ENCODE measurements around the gene CFAP61. TPM values are rescaled to one million over a fixed set of nuclear protein-coding genes. Genes with fewer than 3 reads are reported as not detected.

CFAP61 gene
- total RNA-seq, 4 donors from 2014 or later, result 0.38 TPM; not detected in 3

DNA sequence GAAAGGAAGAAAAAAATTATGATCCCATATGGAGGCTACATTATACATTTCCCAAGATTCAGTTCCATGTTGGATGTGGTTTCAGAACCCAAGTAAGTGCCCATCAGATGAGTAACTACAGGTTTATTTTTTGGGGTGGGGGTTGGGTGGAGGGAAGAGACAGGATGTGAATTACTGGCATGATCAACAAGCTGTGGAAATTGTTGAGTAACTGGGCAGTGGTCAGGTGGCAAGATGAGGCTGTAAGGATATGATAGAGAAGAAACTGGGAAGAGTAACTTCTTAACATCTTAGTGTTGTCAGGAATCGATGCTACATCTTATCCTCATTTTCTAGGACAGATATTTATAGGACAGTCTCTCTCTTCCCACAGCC is 153.5 kb downstream of the CFAP61 start:
- TF ChIP-seq, protein P1, sequence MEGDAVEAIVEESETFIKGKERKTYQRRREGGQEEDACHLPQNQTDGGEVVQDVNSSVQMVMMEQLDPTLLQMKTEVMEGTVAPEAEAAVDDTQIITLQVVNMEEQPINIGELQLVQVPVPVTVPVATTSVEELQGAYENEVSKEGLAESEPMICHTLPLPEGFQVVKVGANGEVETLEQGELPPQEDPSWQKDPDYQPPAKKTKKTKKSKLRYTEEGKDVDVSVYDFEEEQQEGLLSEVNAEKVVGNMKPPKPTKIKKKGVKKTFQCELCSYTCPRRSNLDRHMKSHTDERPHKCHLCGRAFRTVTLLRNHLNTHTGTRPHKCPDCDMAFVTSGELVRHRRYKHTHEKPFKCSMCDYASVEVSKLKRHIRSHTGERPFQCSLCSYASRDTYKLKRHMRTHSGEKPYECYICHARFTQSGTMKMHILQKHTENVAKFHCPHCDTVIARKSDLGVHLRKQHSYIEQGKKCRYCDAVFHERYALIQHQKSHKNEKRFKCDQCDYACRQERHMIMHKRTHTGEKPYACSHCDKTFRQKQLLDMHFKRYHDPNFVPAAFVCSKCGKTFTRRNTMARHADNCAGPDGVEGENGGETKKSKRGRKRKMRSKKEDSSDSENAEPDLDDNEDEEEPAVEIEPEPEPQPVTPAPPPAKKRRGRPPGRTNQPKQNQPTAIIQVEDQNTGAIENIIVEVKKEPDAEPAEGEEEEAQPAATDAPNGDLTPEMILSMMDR (IDR thresholded peaks at IDR 0.05), result no peak
- no peak for TF ChIP-seq POLR2A (IDR thresholded peaks at IDR 0.05)
- Histone ChIP-seq H3K4me1 (no peaks in the 10 kb centered on the region), H3K36me3 (no peaks in the 10 kb centered on the region), H3K27me3 (peaks cover 0 to 44% (median 0%) of the 10 kb centered on the region in 4 donors), H3K4me3 (no peak overlapping the region), H3K27ac (no peak overlapping the region), H3K9me3 (no peaks in the 10 kb centered on the region)
- WGBS, 2 donors, result 83 to 95% methylated on average over 1 of the region's 1 CpG
- DNase-seq, result no peak
- intact Hi-C loops (cut with DNase I), result no loop called here

DNA sequence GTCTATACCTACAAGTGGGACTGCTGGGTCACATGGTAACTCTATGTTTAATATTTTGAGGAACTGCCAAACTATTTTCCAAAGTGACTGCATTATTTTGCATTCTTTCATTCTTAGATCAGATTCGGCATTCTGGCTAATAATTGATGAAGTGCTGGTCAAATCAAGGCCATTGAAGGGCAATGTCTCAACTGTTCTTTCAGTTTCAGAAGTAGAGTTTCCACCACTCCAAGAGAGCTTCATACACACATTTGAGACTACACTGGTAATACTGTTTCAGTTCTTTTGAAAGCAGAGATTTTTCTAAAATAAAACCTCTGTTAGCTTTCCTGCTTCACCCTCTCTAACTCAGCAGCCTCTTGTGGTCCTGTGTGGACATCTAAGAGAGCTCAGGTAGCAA is 154.5 kb downstream of the CFAP61 start:
- H3K9me3 ChIP-seq, result no peaks in the 10 kb centered on the region
- intact Hi-C loops (cut with DNase I), result no loop called here

DNA sequence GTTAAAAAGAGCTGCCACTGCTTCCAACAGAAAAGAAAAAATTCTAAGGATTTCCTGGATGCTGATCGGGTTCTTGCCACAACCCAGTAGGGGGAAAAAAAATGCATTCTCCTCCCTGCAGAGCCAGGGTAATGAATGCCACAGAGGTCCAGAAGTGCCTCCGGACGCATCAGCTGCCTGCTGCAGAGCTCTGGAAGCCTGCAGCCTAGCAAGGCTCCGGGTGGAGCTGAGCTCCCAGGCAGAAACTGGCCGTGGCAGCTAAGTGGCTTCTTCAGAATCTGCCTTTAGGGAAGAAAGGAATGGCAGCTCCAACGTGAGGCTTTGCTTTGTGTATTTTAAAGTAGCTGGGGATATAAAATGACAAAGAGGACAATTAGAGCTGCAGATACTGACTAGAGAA is 155.0 kb downstream of the CFAP61 start:
- no peak for DNase-seq
- peaks cover 0 to 36% (median 0%) of the 10 kb centered on the region in 4 donors for H3K27me3 ChIP-seq
- H3K4me3 ChIP-seq, result no peak overlapping the region
- H3K27ac ChIP-seq, result no peak overlapping the region
- no peaks in the 10 kb centered on the region for H3K9me3 ChIP-seq
- H3K4me1 ChIP-seq, result no peaks in the 10 kb centered on the region
- H3K36me3 ChIP-seq, result no peaks in the 10 kb centered on the region
- intact Hi-C loops (cut with DNase I), result no loop called here
- 15 to 19% methylated on average over 6 of the region's 6 CpGs for WGBS, 2 donors
- TF ChIP-seq, protein P1 (IDR thresholded peaks at IDR 0.05), result no peak
- no peak for TF ChIP-seq POLR2A (IDR thresholded peaks at IDR 0.05)

More for the DNA sequence above, 154.5 kb downstream of the CFAP61 start:
- Histone ChIP-seq H3K36me3 (no peaks in the 10 kb centered on the region), H3K4me1 (no peaks in the 10 kb centered on the region), H3K4me3 (no peak overlapping the region), H3K27me3 (peaks cover 0 to 36% (median 0%) of the 10 kb centered on the region in 4 donors), H3K27ac (no peak overlapping the region)
- DNase-seq, result no peak
- WGBS, 2 donors, result 62 to 86% methylated on average over 1 of the region's 1 CpG
- TF ChIP-seq, protein P1 (IDR thresholded peaks at IDR 0.05), result no peak
- no peak for TF ChIP-seq POLR2A (IDR thresholded peaks at IDR 0.05)

DNA sequence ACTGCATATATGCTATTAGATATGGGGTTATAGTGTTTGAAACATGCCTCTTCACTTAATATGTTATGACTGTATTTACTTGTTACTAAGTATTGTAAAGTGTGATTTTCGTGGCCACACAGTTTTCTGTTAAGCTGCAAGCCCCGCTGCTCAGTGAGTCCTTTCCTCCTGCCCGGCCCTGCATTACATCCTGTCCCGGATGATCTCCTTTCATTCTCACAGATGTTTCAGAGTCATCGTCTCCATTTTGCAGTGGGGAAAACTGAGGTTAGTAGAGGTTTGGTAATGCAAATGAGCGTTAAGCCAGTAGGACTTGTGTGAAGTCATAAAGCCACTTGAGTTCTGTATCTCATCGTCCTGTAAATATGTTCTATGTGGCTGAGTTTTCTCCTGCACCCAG is 155.5 kb downstream of the CFAP61 start:
- H3K27me3 ChIP-seq, result peaks cover 0 to 36% (median 0%) of the 10 kb centered on the region in 4 donors
- WGBS, 2 donors, result 69 to 81% methylated on average over 7 of the region's 7 CpGs
- no peaks in the 10 kb centered on the region for H3K36me3 ChIP-seq
- H3K27ac ChIP-seq, result no peak overlapping the region
- DNase-seq, result no peak
- no peak overlapping the region for H3K4me3 ChIP-seq
- intact Hi-C loops (cut with DNase I), result no loop called here
- TF ChIP-seq, protein P1 (IDR thresholded peaks at IDR 0.05), result no peak
- TF ChIP-seq POLR2A (IDR thresholded peaks at IDR 0.05), result no peak
- no peaks in the 10 kb centered on the region for H3K4me1 ChIP-seq
- H3K9me3 ChIP-seq, result no peaks in the 10 kb centered on the region

DNA sequence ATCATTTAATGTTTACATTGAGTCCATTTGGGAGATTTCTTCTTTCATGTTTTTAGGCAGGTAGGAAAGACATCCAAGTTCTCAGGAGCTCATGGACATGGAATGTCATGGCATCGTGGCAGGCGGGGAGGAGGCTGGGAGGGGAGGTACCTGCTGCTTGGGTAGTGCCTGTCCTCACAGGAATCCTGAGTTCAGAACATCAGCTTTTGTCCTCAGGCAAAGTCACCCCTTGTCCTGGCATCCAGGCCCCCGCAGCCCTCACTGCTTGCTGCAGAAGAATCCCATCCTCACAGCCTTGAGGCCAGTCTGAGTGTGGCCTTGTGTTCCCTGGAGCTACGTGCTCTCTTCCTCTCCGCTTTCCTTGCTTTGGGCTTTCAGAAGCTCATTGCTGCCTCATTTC is 157.4 kb downstream of the CFAP61 start:
- no peak overlapping the region for H3K27ac ChIP-seq
- intact Hi-C loops (cut with DNase I), result no loop called here
- TF ChIP-seq, protein P1 (IDR thresholded peaks at IDR 0.05), result no peak
- no peak for TF ChIP-seq POLR2A (IDR thresholded peaks at IDR 0.05)
- H3K4me3 ChIP-seq, result no peak overlapping the region
- no peaks in the 10 kb centered on the region for H3K9me3 ChIP-seq
- peaks cover 0 to 41% (median 0%) of the 10 kb centered on the region in 4 donors for H3K27me3 ChIP-seq
- no peaks in the 10 kb centered on the region for H3K36me3 ChIP-seq
- H3K4me1 ChIP-seq, result no peaks in the 10 kb centered on the region
- no peak for DNase-seq
- WGBS, 2 donors, result 74 to 81% methylated on average over 4 to 5 of the region's 5 CpGs
